GM13976 (cell line): ENCODE results near the gene STXBP1.
"Not testable (repeated sequence)": the region's sequence is repeated elsewhere in the genome, so short reads cannot be mapped to it uniquely, and the experiment has no call there.

Source experiments
- DNase-seq: peaks from one replicate; pipeline ENCODE4 v3.0.0; 2012; ENCODE audit warnings: low spot score
- in situ Hi-C: fragments of 300-500 bp; cut with MboI; formaldehyde crosslinking; loops from one replicate; pipeline ENCODE4 v1.12.0; 2022; ENCODE audit warnings: low sequenced_read_pairs, mixed read lengths, inconsistent platforms; ENCODE audit not compliant: unreplicated experiment
- TF ChIP-seq, protein P1 (sequence below): IDR thresholded peaks from 2 replicates; pipeline ENCODE4 v1.5.1; 2012; ENCODE audit warnings: borderline replicate concordance, mild to moderate bottlenecking; ENCODE audit not compliant: insufficient read depth; ENCODE audit errors: extremely low read depth, missing control alignments, control extremely low read depth

The STXBP1 gene

GRCh38 chr9:127614961-127615360 lies 2.9 kb downstream of the STXBP1 start:
- DNase-seq = no peak
- in situ Hi-C loops = no loop called here
- TF ChIP-seq, protein P1, sequence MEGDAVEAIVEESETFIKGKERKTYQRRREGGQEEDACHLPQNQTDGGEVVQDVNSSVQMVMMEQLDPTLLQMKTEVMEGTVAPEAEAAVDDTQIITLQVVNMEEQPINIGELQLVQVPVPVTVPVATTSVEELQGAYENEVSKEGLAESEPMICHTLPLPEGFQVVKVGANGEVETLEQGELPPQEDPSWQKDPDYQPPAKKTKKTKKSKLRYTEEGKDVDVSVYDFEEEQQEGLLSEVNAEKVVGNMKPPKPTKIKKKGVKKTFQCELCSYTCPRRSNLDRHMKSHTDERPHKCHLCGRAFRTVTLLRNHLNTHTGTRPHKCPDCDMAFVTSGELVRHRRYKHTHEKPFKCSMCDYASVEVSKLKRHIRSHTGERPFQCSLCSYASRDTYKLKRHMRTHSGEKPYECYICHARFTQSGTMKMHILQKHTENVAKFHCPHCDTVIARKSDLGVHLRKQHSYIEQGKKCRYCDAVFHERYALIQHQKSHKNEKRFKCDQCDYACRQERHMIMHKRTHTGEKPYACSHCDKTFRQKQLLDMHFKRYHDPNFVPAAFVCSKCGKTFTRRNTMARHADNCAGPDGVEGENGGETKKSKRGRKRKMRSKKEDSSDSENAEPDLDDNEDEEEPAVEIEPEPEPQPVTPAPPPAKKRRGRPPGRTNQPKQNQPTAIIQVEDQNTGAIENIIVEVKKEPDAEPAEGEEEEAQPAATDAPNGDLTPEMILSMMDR = no peak

DNA sequence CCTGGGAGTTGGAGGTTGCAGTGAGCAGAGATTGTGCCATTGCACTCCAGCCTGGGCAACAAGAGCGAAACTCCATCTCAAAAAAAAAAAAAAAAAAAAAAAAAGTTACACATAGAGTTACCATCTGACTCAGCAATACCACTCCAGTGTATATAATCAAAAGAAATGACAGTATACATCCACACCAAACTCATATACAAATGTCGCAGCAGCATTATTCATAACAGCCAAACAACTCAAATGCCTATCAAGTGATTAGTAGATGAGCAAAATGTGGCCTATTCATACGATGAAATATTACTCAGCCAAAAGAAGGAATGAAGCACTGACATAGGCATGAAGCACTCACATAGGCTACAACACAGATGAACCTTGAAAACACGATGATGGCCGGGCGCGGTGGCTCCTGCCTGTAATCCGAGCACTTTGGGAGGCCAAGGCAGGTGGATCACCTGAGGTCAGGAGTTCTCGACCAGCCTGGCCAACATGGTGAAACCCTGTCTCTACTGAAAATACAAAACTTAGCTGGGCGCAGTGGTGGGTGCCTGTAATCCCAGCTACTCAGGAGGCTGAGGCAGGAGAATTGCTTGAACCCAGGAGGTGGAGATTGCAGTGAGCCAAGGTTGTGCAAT lies 9.4 kb downstream of the STXBP1 start:
- in situ Hi-C loops, DNase-seq: not testable (repeated sequence)

- no peak for DNase-seq
Measured at GRCh38 chr9:127626752-127627493, 14.8 kb downstream of the STXBP1 start.

DNA sequence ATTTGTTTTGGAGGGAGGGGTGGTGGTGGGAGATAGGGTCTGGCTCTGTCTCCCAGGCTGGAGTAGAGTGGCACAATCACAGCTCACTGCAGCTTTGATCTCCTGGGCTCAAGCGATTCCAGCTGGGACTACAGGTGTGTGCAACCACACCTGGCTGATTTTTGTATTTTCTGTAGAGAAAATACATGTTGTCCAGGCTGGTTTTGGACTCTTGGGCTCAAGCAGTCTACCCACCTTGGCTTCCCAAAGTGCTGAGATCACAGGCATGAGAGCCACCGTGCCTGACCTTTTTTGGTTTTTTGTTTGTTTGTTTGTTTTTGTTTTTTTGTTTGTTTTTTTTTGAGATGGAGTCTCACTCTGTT lies 15.4 kb downstream of the STXBP1 start:
- in situ Hi-C loops = no loop called here
- no peak for DNase-seq
- TF ChIP-seq, protein P1 = no peak

More at GRCh38 chr9:127626752-127627493, 14.8 kb downstream of the STXBP1 start:
- in situ Hi-C loops = no loop called here
- TF ChIP-seq, protein P1 = no peak

- in situ Hi-C loops = no loop called here
- DNase-seq = no peak
- TF ChIP-seq, protein P1 = no peak
Measured at GRCh38 chr9:127628758-127629467, 16.8 kb downstream of the STXBP1 start.

- in situ Hi-C loops = no loop called here
- TF ChIP-seq, protein P1 = peak; percentile 1
Measured at GRCh38 chr9:127629468-127630081, 17.5 kb downstream of the STXBP1 start.

More at GRCh38 chr9:127629468-127630081, 17.5 kb downstream of the STXBP1 start:
- DNase-seq = no peak
